Neuronal stem cell (in vitro differentiated cells): ENCODE results near the gene C14orf132.

ENCODE experiments used
- DNase-seq: peaks from one replicate; pipeline ENCODE4 v3.0.0-alpha.2; 2013; ENCODE audit warnings: low spot score
- H2AFZ ChIP-seq: one replicate; pipeline ENCODE4 v1.6.1; 2013; ENCODE audit warnings: mild to moderate bottlenecking, low read length, inconsistent platforms
- H2AK5ac ChIP-seq: 2 replicates; pipeline ENCODE4 v1.6.1; 2013; ENCODE audit warnings: low read depth, mild to moderate bottlenecking, inconsistent platforms, low read length, moderate library complexity, mixed read lengths
- H2BK120ac ChIP-seq: 2 replicates; pipeline ENCODE4 v1.6.1; 2013; ENCODE audit warnings: low read depth, mild to moderate bottlenecking, inconsistent platforms, low read length, moderate library complexity, mixed read lengths
- H2BK12ac ChIP-seq: one replicate; pipeline ENCODE4 v1.6.1; 2013; ENCODE audit warnings: low read length, inconsistent platforms
- H2BK15ac ChIP-seq: 2 replicates; pipeline ENCODE4 v1.6.1; 2013; ENCODE audit warnings: mild to moderate bottlenecking, low read length, inconsistent platforms, mixed read lengths
- H2BK5ac ChIP-seq: one replicate; pipeline ENCODE4 v1.6.1; 2013; ENCODE audit warnings: inconsistent platforms, mild to moderate bottlenecking, low read length, moderate library complexity
- H3K14ac ChIP-seq: one replicate; pipeline ENCODE4 v1.6.1; 2013; ENCODE audit warnings: low read length, inconsistent platforms
- H3K18ac ChIP-seq: 2 replicates; pipeline ENCODE4 v1.6.1; 2013; ENCODE audit warnings: low read length, inconsistent platforms
- H3K23ac ChIP-seq: 2 replicates; pipeline ENCODE4 v1.6.1; 2013; ENCODE audit warnings: low read depth, mild to moderate bottlenecking, mixed read lengths, low read length, inconsistent platforms; ENCODE audit not compliant: poor library complexity
- H3K27ac ChIP-seq: replicated peaks from 3 replicates; pipeline ENCODE4 v1.5.1; 2013; ENCODE audit warnings: low read length, inconsistent platforms
- H3K27me3 ChIP-seq, 3 experiments: 2 replicates each; pipeline ENCODE4 v1.6.1; 2013; ENCODE audit warnings: low read length in 3 of 3, mild to moderate bottlenecking in 2 of 3, inconsistent platforms in 1 of 3, low read depth in 1 of 3, mixed read lengths in 1 of 3, moderate library complexity in 1 of 3; ENCODE audit not compliant: control insufficient read depth in 3 of 3, insufficient read depth in 3 of 3
- H3K36me3 ChIP-seq, 2 donors: replicated peaks in 1 of 2; 2 replicates each; pipeline ENCODE4 v1.6.1; 2013; ENCODE audit warnings: low read length in 2 of 2; ENCODE audit not compliant: control insufficient read depth in 2 of 2, insufficient read depth in 2 of 2
- H3K4ac ChIP-seq: 2 replicates; pipeline ENCODE4 v1.6.1; 2013; ENCODE audit warnings: inconsistent platforms, mild to moderate bottlenecking, low read length, moderate library complexity
- H3K4me1 ChIP-seq, 2 donors: 1 replicate in 1 of 2; 2 replicates in 1 of 2; pipeline ENCODE4 v1.6.1; 2013; ENCODE audit warnings: low read length in 2 of 2, low read depth in 1 of 2; ENCODE audit not compliant: control insufficient read depth in 2 of 2, insufficient read depth in 1 of 2
- H3K4me2 ChIP-seq: one replicate; pipeline ENCODE4 v1.6.1; 2013; ENCODE audit warnings: mild to moderate bottlenecking, low read length, inconsistent platforms; ENCODE audit not compliant: insufficient read depth, poor library complexity, severe bottlenecking
- H3K4me3 ChIP-seq, 2 donors: 2 replicates each; pipeline ENCODE4 v1.5.1; 2013; ENCODE audit warnings: low read length in 2 of 2, mild to moderate bottlenecking in 2 of 2, inconsistent platforms in 1 of 2, moderate library complexity in 1 of 2
- H3K79me1 ChIP-seq: one replicate; pipeline ENCODE4 v1.6.1; 2013; ENCODE audit warnings: low read depth, mild to moderate bottlenecking, inconsistent platforms, low read length, moderate library complexity
- H3K9ac ChIP-seq: one replicate; pipeline ENCODE4 v1.6.1; 2013; ENCODE audit warnings: mild to moderate bottlenecking, low read depth, low read length, inconsistent platforms; ENCODE audit not compliant: poor library complexity
- H3K9me3 ChIP-seq, 2 donors: replicated peaks in 1 of 2; 2 replicates each; pipeline versions ENCODE3 to v1.6.1; 2013; ENCODE audit warnings: low read length in 2 of 2, mild to moderate bottlenecking in 2 of 2, inconsistent platforms in 1 of 2, low read depth in 1 of 2, mixed read lengths in 1 of 2, moderate library complexity in 1 of 2; ENCODE audit not compliant: control insufficient read depth in 2 of 2, insufficient read depth in 1 of 2
- H4K8ac ChIP-seq: one replicate; pipeline ENCODE4 v1.6.1; 2013; ENCODE audit warnings: low read depth, mild to moderate bottlenecking, inconsistent platforms, low read length, moderate library complexity
- H4K91ac ChIP-seq: one replicate; pipeline ENCODE4 v1.6.1; 2013; ENCODE audit warnings: low read length, low read depth, mild to moderate bottlenecking, inconsistent platforms; ENCODE audit not compliant: poor library complexity
- WGBS, 2 donors: extraction: QIAGEN DNeasy Blood & Tissue Kit; methylation state at CpG; one replicate each; pipeline ENCODE4 v1.1.7; 2013; ENCODE audit warnings: missing lambda C conversion rate in 2 of 2, mixed read lengths in 1 of 2; ENCODE audit not compliant: insufficient read length in 2 of 2, insufficient replicate concordance in 1 of 2; ENCODE audit errors: extremely low coverage in 2 of 2; 5-methylcytosine and 5-hydroxymethylcytosine counted together

Gene C14orf132

DNA sequence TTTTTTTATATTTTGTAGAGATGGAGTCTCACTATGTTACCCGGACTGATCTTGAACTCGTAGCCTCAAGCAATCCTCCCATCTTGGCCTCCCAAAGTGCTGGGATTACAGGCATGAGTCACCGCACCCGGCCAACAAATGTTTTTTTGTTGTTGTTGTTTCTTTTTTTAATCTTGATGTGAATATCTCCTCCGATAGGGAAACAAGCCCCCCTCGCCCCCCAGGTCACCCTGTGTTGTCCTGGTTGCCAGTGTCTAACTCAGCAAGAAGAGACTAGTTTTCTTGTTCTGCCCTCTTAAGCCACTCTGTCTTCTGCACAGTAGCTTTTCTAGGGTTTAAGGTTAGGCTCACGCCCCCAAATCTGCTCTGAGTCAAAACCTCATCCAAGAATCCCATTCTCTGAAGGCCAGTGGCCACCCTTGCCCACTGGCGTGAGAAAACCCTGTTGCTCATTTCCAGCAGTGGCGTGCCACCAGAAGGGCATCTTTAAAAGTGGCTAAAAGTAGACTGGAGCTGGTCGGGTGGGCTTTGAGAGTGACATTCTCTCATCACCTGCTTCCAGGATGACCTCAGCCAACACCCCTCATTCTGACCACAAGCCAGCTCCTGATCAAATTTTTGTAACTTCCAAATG, 42.7 kb downstream of the C14orf132 start:
- peaks cover 0 to 11% of the 10 kb centered on the region in 2 donors for H3K36me3 ChIP-seq
- DNase-seq: no peak
- no peak overlapping the region for H2BK120ac ChIP-seq
- no peak overlapping the region for H2BK15ac ChIP-seq
- no peak overlapping the region for H4K91ac ChIP-seq
- no CpG with 5 or more reads among the region's 10 CpGs for WGBS, 2 donors
- no peak overlapping the region for H2AK5ac ChIP-seq
- no peak overlapping the region for H3K23ac ChIP-seq
- no peaks in the 10 kb centered on the region for H3K79me1 ChIP-seq
- H3K4me3 ChIP-seq: no peak overlapping the region
- no peak overlapping the region for H4K8ac ChIP-seq
- H3K9ac ChIP-seq: no peak overlapping the region
- no peak overlapping the region for H2BK12ac ChIP-seq
- no peak overlapping the region for H3K18ac ChIP-seq
- H2BK5ac ChIP-seq: no peak overlapping the region
- H3K27ac ChIP-seq: no peak overlapping the region
- H3K4ac ChIP-seq: no peak overlapping the region
- H2AFZ ChIP-seq: no peak overlapping the region
- H3K4me1 ChIP-seq: peaks cover 0 to 9% of the 10 kb centered on the region in 2 donors
- H3K14ac ChIP-seq: no peak overlapping the region
- no peak overlapping the region for H3K4me2 ChIP-seq
- no peaks in the 10 kb centered on the region for H3K27me3 ChIP-seq
- H3K9me3 ChIP-seq: no peaks in the 10 kb centered on the region

DNA sequence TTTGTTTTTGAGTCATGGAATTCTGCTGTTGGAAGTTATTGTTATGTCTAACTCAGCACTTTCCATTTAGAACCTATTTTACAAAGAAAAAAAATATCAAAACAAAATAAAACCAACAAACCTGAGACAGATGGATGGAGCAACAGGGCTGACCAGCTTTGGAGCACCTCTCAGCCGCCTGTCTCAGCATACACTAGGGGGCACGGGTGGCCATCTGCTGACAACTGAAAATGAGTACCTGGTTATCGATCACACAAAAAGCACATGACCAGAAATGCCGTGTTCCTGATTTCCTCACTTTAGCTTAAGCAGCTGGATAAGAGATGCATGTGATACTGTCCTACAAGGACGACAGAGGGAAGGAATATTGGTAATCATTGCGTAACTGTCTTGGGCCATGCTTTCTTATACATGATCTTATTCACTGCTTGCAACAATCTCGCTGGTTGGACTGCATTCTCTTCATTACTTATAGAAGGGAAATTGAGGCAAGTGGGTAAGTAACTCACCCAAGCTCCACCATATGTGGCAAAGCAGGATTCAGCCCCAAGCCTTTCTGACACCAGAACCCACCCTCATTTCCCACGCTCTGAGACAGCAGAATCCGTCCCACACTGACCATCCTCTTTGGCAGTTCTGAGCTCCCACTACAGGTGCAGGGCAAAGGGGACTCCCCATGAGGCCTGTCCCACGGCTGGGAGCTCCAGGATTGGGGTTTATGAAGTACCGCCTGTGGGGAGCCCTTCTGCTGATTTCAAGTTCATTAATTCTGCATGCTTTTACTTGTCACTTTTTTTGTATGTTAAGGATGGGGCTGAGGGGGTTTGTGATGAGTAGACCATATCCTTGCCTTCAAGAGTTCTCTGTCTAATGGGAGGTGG, 43.5 kb downstream of the C14orf132 start:
- Histone ChIP-seq H3K27ac (no peak overlapping the region), H2AK5ac (no peak overlapping the region), H3K79me1 (no peaks in the 10 kb centered on the region), H3K18ac (no peak overlapping the region), H3K4me2 (no peak overlapping the region), H4K8ac (no peak overlapping the region), H3K4ac (no peak overlapping the region), H2BK5ac (no peak overlapping the region), H2BK15ac (no peak overlapping the region), H2BK120ac (no peak overlapping the region), H3K23ac (no peak overlapping the region), H3K9ac (no peak overlapping the region), H2BK12ac (no peak overlapping the region), H3K27me3 (no peaks in the 10 kb centered on the region), H3K36me3 (peaks cover 0 to 19% of the 10 kb centered on the region in 2 donors), H3K4me1 (peaks cover 0 to 8% of the 10 kb centered on the region in 2 donors), H3K9me3 (no peaks in the 10 kb centered on the region), H4K91ac (no peak overlapping the region), H2AFZ (no peak overlapping the region), H3K14ac (no peak overlapping the region), H3K4me3 (no peak overlapping the region)
- no CpG with 5 or more reads among the region's 11 CpGs for WGBS, 2 donors
- no peak for DNase-seq

DNA sequence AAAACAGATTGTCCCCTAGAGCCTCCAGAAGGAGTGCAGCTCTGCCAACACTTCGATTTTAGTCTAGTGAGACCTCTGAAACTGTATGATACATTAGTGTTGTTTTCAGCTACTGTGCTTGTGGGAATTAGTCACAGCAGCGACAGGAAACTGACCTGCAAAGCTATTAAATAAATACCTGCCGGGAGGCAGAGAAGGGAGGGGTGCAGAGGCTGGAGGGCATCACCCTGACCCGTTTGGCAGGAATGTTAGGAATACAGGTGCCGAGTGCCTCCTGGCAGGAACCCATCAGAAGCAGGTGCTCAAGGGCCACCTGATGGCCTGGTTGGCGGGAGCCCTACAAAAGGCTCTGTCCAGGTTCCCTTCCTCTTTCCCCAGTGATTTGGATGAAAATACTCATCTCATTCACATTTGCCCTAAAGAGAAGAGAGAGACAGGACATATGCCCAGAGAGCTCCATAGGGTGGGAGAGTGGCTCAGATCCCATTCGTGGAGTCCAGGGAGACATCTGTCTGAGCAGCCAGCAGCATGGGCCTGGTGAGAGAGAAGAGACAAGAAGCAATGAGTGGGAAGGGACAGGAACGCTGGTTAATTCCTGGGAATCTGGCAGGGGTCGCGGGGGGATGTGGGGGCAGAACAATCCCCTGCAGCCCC, 44.6 kb downstream of the C14orf132 start:
- Histone ChIP-seq H3K9me3 (no peaks in the 10 kb centered on the region), H3K4me2 (no peak overlapping the region), H3K79me1 (no peaks in the 10 kb centered on the region), H2AK5ac (no peak overlapping the region), H2BK15ac (no peak overlapping the region), H4K91ac (no peak overlapping the region), H2BK120ac (no peak overlapping the region), H3K23ac (no peak overlapping the region), H4K8ac (no peak overlapping the region), H3K14ac (no peak overlapping the region), H3K4me1 (no peaks in the 10 kb centered on the region), H2BK5ac (no peak overlapping the region), H2AFZ (no peak overlapping the region), H3K36me3 (peaks cover 0 to 30% of the 10 kb centered on the region in 2 donors), H3K4me3 (no peak overlapping the region), H3K27ac (no peak overlapping the region), H3K27me3 (no peaks in the 10 kb centered on the region), H2BK12ac (no peak overlapping the region), H3K4ac (no peak overlapping the region), H3K9ac (no peak overlapping the region), H3K18ac (no peak overlapping the region)
- WGBS, 2 donors: no CpG with 5 or more reads among the region's 10 CpGs
- no peak for DNase-seq

DNA sequence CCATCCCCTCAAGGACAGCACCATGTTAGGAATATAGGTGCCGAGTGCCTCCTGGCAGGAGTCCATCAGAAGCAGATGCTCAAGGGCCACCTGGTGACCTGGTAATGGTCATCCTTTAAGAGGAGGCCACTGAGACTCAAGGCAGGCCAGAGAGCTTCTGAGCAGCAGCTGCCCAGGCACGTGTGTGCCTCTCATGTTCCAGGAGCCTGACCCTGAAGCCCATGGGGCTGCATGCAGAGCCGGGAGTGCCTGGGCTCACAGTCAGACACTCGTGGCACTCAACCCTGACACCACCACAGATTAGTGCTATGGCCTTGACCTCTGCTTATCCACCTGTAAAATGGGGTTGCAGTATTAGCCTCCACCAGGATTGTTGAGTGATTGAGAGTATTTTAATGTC, 45.6 kb downstream of the C14orf132 start:
- Histone ChIP-seq H3K4ac (no peak overlapping the region), H4K8ac (no peak overlapping the region), H3K36me3 (peaks cover 0 to 38% of the 10 kb centered on the region in 2 donors), H2BK12ac (no peak overlapping the region), H4K91ac (no peak overlapping the region), H3K4me1 (no peaks in the 10 kb centered on the region), H3K9me3 (no peaks in the 10 kb centered on the region), H2AK5ac (peak overlapping the region; percentile 7), H3K9ac (no peak overlapping the region), H3K18ac (peak overlapping the region; percentile 64), H3K4me2 (no peak overlapping the region), H3K23ac (peak overlapping the region; percentile 3), H3K14ac (no peak overlapping the region), H3K27me3 (no peaks in the 10 kb centered on the region), H3K4me3 (no peak overlapping the region), H2BK15ac (no peak overlapping the region), H2AFZ (no peak overlapping the region), H2BK5ac (no peak overlapping the region), H3K79me1 (no peaks in the 10 kb centered on the region), H2BK120ac (no peak overlapping the region), H3K27ac (no peak overlapping the region)
- no CpG with 5 or more reads among the region's 4 CpGs for WGBS, 2 donors
- DNase-seq: no peak
